ENCODE data around the gene GNAI2.

GRCh38 chr3:50264383-50264963 lies 28.5 kb downstream of the GNAI2 start:
- TF ChIP-seq CTCF (conservative IDR thresholded peaks at IDR 0.05) = no peak
- no peak for TF ChIP-seq EZH2 (IDR thresholded peaks at IDR 0.05; ENCODE audit: low read depth)

Data from PC-9 (cell line).